DMS53 treated with DMSO at 0.1 percent for 48 hours (cell line): Measurements from ENCODE around the gene TNFRSF6B.
"Not testable (repeated sequence)": the region's sequence is repeated elsewhere in the genome, so short reads cannot be mapped to it uniquely, and the experiment has no call there.

Source experiments
- DNase-seq: peaks from one replicate; lab custom pipeline; 2025; ENCODE audit not compliant: unreplicated experiment; lab: John Stamatoyannopoulos, UW

The TNFRSF6B gene, protein sequence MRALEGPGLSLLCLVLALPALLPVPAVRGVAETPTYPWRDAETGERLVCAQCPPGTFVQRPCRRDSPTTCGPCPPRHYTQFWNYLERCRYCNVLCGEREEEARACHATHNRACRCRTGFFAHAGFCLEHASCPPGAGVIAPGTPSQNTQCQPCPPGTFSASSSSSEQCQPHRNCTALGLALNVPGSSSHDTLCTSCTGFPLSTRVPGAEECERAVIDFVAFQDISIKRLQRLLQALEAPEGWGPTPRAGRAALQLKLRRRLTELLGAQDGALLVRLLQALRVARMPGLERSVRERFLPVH

DNA sequence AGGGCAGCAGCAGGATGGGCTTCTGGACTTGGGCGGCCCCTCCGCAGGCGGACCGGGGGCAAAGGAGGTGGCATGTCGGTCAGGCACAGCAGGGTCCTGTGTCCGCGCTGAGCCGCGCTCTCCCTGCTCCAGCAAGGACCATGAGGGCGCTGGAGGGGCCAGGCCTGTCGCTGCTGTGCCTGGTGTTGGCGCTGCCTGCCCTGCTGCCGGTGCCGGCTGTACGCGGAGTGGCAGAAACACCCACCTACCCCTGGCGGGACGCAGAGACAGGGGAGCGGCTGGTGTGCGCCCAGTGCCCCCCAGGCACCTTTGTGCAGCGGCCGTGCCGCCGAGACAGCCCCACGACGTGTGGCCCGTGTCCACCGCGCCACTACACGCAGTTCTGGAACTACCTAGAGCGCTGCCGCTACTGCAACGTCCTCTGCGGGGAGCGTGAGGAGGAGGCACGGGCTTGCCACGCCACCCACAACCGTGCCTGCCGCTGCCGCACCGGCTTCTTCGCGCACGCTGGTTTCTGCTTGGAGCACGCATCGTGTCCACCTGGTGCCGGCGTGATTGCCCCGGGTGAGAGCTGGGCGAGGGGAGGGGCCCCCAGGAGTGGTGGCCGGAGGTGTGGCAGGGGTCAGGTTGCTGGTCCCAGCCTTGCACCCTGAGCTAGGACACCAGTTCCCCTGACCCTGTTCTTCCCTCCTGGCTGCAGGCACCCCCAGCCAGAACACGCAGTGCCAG is at the start of gene TNFRSF6B:
Gene TNFRSF6B, plus strand, starts transcription at position 25 of the 729 bp plus-strand sequence. Its CDS starts 116 bp downstream, at position 141.
- DNase-seq = no peak

DNA sequence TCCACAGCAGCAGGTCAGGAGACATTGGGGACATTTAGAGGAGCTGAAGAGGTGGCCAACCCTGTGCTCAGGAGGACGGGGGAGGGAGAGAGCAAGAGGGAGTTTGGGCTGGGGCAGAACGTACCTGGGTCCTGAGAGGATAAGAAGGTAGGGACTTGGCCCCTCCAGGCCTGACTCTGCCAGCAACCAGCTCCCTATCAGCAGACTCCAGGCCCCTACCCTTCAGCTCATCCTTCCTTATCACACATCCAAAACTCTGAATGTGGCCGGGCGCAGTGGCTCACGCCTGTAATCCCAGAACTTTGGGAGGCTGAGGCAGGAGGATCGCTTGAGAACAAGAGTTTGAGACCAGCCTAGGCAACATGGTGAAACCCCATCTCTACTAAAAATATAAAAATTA is 48.3 kb upstream of the TNFRSF6B start:
- DNase-seq = no peak

DNA sequence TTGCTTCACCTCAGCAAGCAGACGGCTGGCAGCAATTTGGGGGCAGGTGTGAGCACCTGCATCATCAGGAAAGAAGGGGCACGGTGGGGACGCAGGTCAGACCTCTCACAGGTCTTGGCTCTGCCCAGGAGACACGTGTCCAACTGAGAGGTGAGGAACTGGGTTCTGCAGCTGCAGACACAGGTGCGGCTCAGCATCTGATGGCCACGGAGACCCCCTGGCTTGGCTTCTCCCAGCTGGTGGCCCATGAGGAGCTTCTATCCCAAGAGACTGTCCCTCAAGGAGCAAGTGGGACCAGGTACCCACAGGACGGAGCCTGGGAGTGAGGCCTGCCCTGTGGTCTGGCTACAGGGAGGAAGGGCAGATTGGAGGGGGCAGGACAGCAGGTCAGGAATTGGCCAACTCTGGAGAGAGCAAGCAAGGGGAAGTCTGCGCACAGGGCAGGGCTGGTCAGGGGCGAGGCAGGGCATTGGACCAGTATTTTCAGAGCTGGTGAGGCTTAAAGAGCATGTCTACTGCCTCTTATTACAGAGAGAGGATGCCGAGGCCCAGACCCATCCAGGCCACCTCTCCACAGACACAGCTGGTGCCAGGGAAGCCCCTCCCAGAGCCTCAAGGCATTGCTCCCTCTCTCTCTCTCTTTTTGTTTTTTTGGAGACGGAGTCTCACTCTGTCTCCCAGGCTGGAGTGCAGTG is 47.4 kb upstream of the TNFRSF6B start:
- DNase-seq = no peak

DNA sequence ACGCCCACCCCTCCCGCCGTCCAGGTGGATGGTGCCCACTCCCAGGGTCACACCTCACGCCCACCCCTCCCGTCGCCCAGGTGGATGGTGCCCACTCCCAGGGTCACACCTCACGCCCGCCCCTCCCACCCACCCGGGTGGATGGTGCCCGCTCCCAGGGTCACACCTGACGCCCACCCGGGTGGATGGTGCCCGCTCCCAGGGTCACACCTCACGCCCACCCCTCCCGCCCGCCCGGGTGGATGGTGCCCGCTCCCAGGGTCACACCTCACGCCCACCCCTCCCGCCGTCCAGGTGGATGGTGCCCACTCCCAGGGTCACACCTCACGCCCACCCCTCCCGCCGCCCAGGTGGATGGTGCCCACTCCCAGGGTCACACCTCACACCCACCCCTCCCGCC is 46.0 kb upstream of the TNFRSF6B start:
- not testable (repeated sequence) for DNase-seq

DNA sequence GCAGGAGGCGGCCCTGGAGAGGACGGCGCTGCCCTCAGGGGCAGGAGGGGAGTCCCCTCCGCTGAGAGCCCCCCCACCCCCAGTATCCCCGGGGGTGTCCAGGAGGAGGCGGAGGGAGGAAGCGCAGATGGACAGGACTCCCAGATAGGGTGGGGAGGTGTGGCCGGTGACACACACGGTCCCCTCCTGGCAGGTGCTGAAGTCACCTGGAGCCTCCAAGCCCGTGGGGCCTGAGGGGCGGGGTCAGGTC is 44.6 kb upstream of the TNFRSF6B start:
- DNase-seq = no peak

- no peak for DNase-seq
Measured at GRCh38 chr20:63652192-63652980, 44.1 kb upstream of the TNFRSF6B start.

DNA sequence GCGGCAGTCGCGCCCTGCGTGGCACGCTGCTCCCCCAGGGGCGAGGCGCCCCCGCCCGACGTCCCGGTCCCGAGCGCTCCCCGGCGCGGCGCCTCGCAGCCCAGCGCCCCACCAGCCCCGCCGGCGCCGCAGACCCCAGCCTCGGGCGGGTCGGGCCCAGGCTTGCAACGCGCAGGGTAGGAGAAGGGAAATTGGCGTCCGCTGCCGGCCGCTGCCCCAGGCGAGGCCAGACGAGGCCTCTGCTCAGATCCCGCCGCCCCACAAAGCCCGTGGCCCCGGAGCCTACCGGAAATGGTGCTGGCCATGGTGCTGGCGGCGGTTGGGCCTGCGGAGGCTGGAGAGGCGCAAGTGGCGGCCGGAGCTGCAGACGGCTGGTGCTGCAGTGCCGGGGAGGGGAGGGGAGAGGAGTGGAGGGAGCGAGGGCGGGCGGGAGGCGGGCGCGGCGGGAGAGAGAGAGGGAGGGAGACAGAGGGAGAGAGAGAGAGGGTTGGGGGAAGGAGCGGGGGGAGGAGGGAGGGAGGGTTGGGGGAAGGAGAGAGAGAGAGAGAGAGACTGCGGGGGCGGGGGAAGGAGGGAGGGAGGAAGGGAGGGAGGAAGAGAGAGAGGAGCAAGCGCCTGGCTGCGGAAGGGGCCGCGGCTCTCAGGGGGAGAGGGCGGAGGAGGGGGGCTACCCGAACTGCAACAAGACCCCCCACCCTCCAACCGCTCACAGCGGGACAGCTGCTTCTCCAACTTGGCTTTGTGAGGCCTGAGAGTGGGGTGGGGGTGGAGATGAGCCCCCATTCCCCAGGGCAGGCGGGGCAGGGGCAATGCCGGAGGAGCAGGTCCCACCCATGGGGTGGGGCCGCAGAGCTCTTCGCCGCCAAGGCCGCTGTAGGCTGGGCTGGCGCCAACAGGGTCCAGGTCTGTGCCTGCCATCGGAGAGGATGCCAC is 43.1 kb upstream of the TNFRSF6B start, which contains the start of gene STMN3:
Gene STMN3, minus strand, starts transcription at position 384 of the 933 bp plus-strand sequence. Its CDS starts 79 bp downstream, at position 305.
- DNase-seq = peak; percentile 62

- DNase-seq = no peak
Measured at GRCh38 chr20:63653974-63654668, 42.3 kb upstream of the TNFRSF6B start.

- DNase-seq = no peak
Measured at GRCh38 chr20:63655249-63655648, 41.2 kb upstream of the TNFRSF6B start.

GRCh38 chr20:63656451-63656850 is 40.0 kb upstream of the TNFRSF6B start:
- no peak for DNase-seq

GRCh38 chr20:63657260-63657936 is 39.1 kb upstream of the TNFRSF6B start:
- DNase-seq = no peak

DNA sequence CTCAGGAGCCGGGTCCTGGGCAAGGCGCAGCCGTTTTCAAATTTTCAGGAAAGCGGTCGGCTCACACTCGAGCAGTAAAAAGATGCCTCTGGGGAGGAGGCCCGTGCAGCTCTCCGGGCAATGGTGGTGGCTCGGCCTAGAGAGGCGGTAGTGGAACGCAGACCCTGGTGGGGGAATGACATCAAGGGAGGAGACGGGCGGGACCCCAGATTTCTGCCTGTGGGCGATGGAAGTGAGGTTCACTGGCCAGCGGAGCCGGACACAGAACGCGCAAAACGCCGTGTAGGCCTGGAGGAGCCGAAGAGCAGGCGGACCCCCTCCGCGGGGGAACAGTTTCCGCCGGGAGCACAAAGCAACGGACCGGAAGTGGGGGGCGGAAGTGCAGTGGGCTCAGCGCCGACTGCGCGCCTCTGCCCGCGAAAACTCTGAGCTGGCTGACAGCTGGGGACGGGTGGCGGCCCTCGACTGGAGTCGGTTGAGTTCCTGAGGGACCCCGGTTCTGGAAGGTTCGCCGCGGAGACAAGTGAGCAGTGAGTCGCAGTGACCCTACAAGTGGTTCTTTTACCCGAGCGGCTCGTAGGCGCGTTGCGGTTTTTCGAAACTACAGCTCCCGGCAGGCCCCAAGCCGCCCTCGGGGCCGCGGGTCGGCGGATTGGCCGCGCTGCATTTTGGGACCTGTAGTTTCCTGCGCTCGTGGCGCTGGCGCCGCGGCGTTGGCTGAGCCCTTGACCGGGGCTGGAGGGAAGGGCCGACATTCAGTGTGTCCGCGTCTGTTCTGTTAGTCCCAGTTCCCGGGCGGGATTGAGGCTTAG is 38.3 kb upstream of the TNFRSF6B start, which contains the start of gene RTEL1:
Gene RTEL1, plus strand, starts transcription at position 376 of the 812 bp plus-strand sequence. CDS start 1,091 bp downstream, outside the sequence.
- peak; percentile 82 for DNase-seq

DNA sequence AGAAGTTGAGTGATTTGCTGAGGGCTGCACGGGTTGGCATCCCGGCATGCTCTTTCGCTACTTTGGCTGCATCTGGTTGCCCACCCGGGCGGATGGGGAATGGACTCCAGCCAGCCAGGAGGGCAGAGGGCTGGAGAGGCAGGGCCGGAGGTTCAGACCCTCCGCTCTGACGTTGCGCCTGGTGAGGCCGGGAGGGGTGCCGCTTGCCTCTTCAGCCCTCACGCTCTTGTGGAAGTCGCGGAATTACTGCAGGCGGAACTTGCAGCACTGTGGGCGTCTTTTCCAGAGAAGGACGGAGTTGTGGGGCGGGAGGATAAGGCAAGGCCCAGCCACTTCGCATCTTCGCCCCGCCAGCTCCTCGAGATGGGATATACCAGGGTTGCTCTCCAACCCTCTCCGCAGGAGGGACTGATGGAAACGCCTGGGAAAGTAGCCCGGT is 37.7 kb upstream of the TNFRSF6B start:
- DNase-seq = no peak

- no peak for DNase-seq
Measured at GRCh38 chr20:63659370-63659769, 37.1 kb upstream of the TNFRSF6B start.

- not testable (repeated sequence) for DNase-seq
Measured at GRCh38 chr20:63660174-63660573, 36.3 kb upstream of the TNFRSF6B start.

DNA sequence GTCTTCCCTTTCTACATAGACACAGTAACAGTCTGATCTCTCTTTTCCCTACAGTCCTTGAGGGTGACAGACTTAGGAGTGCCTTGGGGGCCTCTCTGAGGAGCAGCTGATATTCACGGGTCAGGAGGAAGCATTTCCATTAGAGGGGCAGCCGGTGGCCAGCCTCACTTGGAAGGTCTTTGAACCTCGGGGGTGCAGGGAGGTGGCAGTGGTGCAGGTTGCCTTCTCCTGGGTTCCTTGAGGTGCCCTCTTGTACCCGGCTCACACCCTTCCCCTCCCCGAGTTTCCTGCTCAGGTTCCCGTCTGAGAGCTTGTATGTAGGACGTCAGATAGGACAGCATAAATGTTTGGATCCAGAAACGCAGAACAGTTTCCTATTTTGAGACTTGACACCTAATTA is 35.8 kb upstream of the TNFRSF6B start:
- no peak for DNase-seq

DNA sequence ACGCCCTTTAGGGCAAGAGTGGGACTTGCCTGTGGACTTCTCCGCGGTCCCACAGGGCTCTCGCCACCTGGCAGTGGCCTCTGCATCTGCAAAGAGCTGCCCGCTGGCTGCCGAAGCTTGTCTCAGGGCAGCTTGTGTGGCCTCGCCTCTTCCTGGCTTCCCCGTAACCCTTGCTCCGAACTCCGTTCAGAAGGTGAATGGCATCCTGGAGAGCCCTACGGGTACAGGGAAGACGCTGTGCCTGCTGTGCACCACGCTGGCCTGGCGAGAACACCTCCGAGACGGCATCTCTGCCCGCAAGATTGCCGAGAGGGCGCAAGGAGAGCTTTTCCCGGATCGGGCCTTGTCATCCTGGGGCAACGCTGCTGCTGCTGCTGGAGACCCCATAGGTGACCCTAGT is 35.3 kb upstream of the TNFRSF6B start:
- DNase-seq = no peak
